ENCODE measurements around the gene NUDT16. TPM values are rescaled to one million over a fixed set of nuclear protein-coding genes. Genes with fewer than 3 reads are reported as not detected.
"Not testable (repeated sequence)": the region's sequence is repeated elsewhere in the genome, so short reads cannot be mapped to it uniquely, and the experiment has no call there.

The NUDT16 gene
- total RNA-seq, 1 donor from 2014 or later = 51.1 TPM

DNA sequence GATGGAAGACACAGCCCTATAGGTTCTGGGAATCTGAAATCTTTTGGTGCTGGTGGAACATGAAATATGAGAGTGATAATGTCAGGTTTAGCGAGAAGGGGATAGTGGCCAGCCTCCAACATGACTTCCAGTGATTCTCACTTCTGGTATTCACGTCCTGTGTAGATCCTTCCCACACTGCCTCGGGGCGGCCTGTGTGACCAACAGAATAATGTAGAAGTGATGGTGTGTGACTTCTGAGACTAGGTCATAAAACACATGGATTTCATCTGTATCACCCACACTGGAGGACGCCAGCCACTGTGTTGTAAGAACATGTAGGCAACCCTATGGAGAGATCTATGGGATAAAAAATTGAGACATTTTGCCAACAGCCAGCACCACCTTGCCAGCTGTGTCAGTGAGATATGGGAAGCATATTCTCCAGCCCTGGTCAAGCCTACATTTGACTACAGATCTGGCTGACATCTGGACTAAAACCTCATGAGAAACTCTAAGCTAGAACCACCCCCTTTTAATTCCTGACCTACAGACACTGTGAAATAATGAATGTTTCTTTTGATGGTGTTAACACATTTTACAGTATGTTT lies 25.5 kb upstream of the NUDT16 start:
- H3K4me3 Mint-ChIP-seq (ENCODE audit: unreplicated experiment) = peak overlapping the region; percentile 8
- no peak overlapping the region for H3K27ac Mint-ChIP-seq (ENCODE audit: unreplicated experiment)
- H3K4me1 Mint-ChIP-seq (ENCODE audit: low read depth, unreplicated experiment) = peaks cover 35% of the 10 kb centered on the region
- peaks cover 2% of the 10 kb centered on the region for H3K27me3 Mint-ChIP-seq (ENCODE audit: unreplicated experiment)
- TF ChIP-seq, protein P1, sequence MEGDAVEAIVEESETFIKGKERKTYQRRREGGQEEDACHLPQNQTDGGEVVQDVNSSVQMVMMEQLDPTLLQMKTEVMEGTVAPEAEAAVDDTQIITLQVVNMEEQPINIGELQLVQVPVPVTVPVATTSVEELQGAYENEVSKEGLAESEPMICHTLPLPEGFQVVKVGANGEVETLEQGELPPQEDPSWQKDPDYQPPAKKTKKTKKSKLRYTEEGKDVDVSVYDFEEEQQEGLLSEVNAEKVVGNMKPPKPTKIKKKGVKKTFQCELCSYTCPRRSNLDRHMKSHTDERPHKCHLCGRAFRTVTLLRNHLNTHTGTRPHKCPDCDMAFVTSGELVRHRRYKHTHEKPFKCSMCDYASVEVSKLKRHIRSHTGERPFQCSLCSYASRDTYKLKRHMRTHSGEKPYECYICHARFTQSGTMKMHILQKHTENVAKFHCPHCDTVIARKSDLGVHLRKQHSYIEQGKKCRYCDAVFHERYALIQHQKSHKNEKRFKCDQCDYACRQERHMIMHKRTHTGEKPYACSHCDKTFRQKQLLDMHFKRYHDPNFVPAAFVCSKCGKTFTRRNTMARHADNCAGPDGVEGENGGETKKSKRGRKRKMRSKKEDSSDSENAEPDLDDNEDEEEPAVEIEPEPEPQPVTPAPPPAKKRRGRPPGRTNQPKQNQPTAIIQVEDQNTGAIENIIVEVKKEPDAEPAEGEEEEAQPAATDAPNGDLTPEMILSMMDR (IDR thresholded peaks at IDR 0.05; ENCODE audit: partially characterized antibody, unreplicated experiment) = no peak
- no peaks in the 10 kb centered on the region for H3K36me3 Mint-ChIP-seq (ENCODE audit: unreplicated experiment)
- DNase-seq = no peak
- H3K9me3 Mint-ChIP-seq (ENCODE audit: unreplicated experiment) = peaks cover 2% of the 10 kb centered on the region

DNA sequence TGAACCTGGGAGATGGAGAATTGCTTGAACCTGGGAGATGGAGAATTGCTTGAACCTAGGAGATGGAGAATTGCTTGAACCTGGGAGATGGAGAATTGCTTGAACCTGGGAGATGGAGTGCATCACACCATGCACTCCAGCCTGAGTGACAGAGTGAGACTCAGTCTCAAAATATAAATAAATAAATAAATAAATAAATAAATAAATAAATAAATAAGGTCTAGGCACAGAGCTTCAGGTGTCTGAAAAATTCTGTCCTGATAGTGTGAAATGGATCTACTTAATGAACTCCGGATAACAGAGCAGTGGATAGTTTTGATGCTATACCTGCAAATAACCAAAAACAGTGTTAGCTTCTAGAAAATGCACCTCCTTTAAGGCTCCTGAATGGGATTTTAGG lies 24.3 kb upstream of the NUDT16 start:
- TF ChIP-seq, protein P1 (IDR thresholded peaks at IDR 0.05; ENCODE audit: partially characterized antibody, unreplicated experiment) = no peak
- Mint-ChIP-seq H3K36me3 (ENCODE audit: unreplicated experiment) (no peaks in the 10 kb centered on the region), H3K27me3 (ENCODE audit: unreplicated experiment) (peaks cover 5% of the 10 kb centered on the region), H3K27ac (ENCODE audit: unreplicated experiment) (no peak overlapping the region), H3K4me1 (ENCODE audit: low read depth, unreplicated experiment) (peaks cover 38% of the 10 kb centered on the region), H3K4me3 (ENCODE audit: unreplicated experiment) (no peak overlapping the region), H3K9me3 (ENCODE audit: unreplicated experiment) (peaks cover 3% of the 10 kb centered on the region)
- no peak for DNase-seq

DNA sequence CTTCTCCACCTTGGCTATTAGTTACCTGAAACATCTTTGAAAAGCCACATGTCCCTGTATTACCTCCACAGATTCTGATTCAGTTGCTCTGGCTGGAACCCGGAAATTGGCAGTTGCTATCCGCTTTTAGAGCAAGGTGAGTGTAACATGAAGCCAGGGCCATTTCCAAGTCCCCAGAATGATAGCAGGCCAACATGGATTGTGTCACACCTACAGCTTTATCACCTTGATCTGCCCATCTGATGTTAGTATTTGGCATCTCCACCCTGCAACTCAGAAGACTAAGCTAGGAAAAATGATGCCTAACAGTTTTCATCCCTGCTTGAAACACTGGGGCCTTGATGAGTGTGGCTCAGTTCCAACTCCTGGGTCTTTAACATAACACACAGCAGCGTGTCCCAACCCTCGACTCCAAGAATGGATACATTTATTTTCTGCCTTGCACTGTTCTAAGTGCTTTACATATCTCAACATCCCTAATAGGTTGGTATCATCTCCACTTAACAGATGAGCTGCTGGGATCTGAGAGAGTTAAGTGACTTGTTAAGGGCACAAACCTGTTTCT lies 21.3 kb upstream of the NUDT16 start:
- no peaks in the 10 kb centered on the region for H3K36me3 Mint-ChIP-seq (ENCODE audit: unreplicated experiment)
- peaks cover 26% of the 10 kb centered on the region for H3K4me1 Mint-ChIP-seq (ENCODE audit: low read depth, unreplicated experiment)
- no peak for DNase-seq
- TF ChIP-seq, protein P1 (IDR thresholded peaks at IDR 0.05; ENCODE audit: partially characterized antibody, unreplicated experiment) = no peak
- H3K27ac Mint-ChIP-seq (ENCODE audit: unreplicated experiment) = peak overlapping the region; percentile 74
- H3K9me3 Mint-ChIP-seq (ENCODE audit: unreplicated experiment) = peaks cover 5% of the 10 kb centered on the region
- H3K27me3 Mint-ChIP-seq (ENCODE audit: unreplicated experiment) = peaks cover 5% of the 10 kb centered on the region
- peak overlapping the region; percentile 77 for H3K4me3 Mint-ChIP-seq (ENCODE audit: unreplicated experiment)

DNA sequence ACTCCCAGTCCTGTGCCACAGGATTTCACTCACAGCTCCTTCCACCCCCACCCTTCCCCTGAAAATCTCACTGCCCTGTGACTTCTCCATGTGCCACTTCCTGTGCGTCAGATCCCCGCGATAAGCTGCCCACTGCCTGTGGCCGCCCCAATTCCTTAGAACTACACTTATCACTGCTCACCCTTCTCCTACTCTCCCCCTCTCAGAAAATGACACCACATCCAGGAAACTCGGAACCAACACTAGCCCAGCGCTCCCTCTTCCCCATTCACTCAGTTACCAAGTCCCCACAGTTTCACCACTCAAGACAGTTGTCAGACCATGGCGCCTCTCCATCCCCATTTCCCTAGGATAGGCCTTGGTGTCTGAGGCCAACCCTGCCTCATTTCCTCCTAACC lies 20.5 kb upstream of the NUDT16 start:
- Mint-ChIP-seq H3K27ac (ENCODE audit: unreplicated experiment) (peak overlapping the region; percentile 96), H3K4me3 (ENCODE audit: unreplicated experiment) (peak overlapping the region; percentile 63), H3K4me1 (ENCODE audit: low read depth, unreplicated experiment) (peaks cover 26% of the 10 kb centered on the region)
- H3K36me3 Mint-ChIP-seq (ENCODE audit: unreplicated experiment); DNase-seq; H3K9me3 Mint-ChIP-seq (ENCODE audit: unreplicated experiment); H3K27me3 Mint-ChIP-seq (ENCODE audit: unreplicated experiment): not testable (repeated sequence)

DNA sequence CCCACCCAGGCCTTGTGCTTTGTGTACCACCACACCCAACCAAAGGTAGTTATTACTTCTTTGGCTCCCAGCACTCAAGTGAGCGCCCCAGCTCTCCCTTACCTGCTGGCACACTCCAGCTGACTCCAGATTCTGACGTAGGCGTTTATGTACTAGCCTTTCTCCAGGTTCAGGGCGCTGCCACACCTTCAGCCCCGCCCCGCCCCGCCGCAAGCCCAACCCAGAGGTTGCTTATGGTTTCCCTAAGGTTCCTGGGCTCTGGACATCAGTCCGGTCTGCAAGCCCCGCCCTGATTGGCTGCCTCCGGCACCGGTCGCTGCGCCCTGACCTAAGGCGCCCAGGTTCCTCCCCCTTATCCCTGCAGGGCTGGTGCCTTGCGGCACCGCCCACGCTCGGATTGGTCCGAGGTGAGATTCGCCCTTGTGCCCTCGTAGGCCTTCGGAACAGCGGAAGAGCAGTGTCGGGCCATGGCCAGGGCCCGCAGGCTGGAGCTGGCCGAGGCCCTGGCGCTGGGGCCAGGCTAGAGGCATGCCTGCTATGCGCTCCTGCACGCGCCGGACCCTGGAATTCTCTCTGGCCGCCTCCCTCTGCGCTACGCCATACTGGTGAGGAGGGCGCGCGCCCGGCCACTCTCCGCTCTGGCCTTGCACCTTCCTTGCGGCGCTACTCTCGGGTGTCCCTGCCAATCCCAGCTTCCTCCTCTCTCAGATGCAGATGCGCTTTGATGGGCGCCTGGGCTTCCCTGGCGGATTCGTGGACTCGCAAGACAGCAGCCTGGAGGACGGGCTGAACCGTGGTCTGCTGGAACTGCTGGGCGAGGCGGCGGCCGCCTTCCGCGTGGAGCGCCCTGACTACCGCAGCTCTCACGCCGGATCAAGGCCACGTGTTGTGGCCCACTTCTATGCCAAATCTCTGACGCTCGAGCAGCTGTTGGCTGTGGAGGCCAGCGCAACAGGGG lies 19.8 kb upstream of the NUDT16 start:
- DNase-seq = peak; percentile 69

More for the DNA sequence above, 19.8 kb upstream of the NUDT16 start:
- Mint-ChIP-seq H3K4me1 (ENCODE audit: low read depth, unreplicated experiment) (peaks cover 21% of the 10 kb centered on the region), H3K4me3 (ENCODE audit: unreplicated experiment) (peak overlapping the region; percentile 75), H3K27ac (ENCODE audit: unreplicated experiment) (peak overlapping the region; percentile 96), H3K36me3 (ENCODE audit: unreplicated experiment) (no peaks in the 10 kb centered on the region), H3K9me3 (ENCODE audit: unreplicated experiment) (peaks cover 5% of the 10 kb centered on the region), H3K27me3 (ENCODE audit: unreplicated experiment) (peaks cover 5% of the 10 kb centered on the region)
- TF ChIP-seq, protein P1 (IDR thresholded peaks at IDR 0.05; ENCODE audit: partially characterized antibody, unreplicated experiment) = no peak

Data from glutamatergic neuron (in vitro differentiated cells).